HG03097 (cell line): ENCODE data around the gene USP44.
"Not testable (repeated sequence)": the region's sequence is repeated elsewhere in the genome, so short reads cannot be mapped to it uniquely, and the experiment has no call there.

Source experiments
- ATAC-seq: cut with Tn5 transposase; IDR thresholded peaks from one replicate; pipeline ENCODE4 v1.9.1; 2021; ENCODE audit not compliant: unreplicated experiment, low FRiP score

The USP44 gene

DNA sequence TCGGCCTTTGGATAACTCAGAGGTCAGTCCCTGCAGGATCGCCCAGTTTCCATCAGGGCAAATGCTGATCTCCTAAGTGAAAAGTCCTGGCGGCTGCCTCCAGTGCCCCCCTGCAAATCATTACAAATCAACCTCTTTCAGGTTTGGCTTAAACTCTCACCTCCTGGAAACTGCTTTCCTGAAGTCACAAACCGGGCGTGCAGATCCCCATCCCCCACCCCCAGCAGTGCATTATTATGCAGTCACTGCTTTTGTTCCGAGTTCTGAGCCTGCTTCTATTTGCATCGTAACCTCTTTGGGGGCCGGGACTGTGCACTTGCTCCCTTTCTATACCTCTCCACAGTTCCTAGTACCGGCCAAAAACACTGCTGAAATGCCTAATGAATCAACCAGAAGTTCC is at the start of gene USP44:
Gene USP44 (minus strand): TSS at position 172 of the 400 bp plus-strand sequence. CDS start 17,220 bp downstream, outside the sequence.
- no peak for ATAC-seq

- ATAC-seq: no peak
Observed at GRCh38 chr12:95600567-95600966, 49.3 kb upstream of the USP44 start.

DNA sequence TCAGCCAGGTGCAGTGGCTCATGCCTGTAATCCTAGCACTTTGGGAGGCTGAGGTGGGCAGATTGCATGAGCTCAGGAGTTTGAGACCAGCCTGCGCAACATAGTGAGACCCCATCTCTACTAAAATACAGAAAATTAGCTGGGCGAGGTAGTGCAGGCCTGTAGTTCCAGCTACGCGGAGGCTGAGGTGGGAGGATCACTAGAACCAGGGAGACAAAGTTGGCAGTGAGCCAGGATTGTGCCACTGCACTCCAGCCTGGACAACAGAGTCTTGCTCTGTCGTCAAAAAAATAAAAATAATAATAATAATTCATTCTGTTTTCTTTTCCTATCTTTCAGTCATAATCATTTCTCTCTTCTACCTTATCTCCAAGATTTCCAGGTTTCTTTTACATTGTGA is 48.6 kb upstream of the USP44 start:
- ATAC-seq: no peak

DNA sequence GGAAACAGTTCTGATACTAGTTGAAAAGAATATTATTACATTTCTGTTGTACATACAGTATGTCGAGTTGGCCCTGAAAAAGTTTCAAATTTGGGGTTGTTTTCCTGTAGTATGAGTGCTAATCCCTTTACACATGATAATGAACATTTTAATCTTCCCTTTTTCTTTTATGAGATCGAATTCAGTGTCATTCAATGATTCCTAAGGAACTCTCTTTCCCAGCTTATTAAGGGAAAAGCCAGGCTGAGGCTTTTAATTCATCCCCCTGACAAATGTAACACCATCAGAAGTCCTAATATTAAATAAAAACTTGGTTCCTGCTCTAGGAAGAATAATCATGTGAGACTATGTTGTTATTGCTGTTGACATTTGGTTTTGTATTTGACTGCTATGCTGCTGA is 42.9 kb upstream of the USP44 start:
- no peak for ATAC-seq

DNA sequence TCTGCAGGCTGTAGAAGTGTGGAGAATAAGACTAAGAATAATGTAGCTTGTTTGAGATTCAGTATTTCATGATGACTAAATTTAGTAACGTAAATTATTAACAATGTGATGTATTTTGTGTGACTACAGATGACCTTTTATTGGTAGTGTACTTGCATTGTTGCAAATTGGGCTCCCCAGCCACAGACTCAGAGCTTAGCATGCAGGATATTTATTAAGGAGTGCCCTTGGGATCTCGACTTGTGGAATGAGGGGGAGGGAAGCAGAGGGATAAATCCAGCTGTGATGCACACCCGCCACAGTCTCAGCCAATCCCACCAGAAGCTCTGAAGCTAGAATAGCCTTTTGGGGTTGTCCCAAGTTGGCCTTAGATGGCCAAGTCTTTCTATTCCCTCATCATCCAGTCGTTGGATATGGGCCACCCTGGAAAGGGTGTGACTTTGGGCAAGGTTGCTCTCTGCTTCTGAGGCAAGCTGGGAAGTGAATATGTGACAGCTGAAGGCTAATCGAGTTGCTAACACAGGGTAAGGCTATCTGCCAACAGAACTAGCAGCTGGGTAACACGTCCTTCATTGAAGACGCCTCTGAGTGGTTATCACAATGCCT is 42.1 kb upstream of the USP44 start:
- no peak for ATAC-seq

DNA sequence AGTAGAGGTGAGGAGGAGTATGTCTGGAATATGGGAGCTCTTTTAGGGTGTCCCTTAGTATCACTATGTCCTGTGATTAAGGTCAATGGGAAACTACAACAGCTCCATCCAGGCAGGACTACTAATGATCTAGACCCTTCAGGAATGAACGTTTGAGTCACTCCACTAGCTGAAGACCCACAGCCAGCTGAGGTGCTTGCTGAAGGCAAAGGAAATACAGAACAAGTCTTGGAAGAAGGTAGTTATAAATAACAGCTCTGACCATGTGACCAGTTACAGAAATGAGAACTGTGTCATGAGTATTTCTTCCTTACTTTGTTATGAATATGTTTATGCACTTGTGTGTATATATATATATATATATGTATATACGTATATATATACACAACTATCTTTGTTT is 40.5 kb upstream of the USP44 start:
- ATAC-seq: no peak

DNA sequence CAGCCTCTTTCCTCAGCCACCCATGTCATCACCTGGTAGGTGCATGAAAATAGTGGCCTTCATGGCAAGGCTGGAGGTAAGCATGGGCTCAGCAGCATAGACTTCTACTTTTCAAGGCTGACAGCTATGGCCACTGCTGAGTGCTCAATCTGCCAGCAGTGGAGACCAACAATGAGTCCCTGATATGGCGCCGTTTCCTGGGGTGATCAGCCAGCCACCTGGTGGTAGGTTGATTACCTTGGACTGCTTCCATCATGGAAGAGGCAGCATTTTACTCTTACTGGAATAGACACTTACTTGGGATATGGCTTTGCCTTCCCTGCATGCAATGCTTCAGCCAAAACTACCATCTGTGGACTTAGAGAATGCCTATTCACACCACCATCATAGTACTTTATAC is 39.5 kb upstream of the USP44 start:
- no peak for ATAC-seq

GRCh38 chr12:95583933-95584332 is 32.7 kb upstream of the USP44 start:
- ATAC-seq: no peak

GRCh38 chr12:95582230-95583058 is 31.2 kb upstream of the USP44 start:
- no peak for ATAC-seq

DNA sequence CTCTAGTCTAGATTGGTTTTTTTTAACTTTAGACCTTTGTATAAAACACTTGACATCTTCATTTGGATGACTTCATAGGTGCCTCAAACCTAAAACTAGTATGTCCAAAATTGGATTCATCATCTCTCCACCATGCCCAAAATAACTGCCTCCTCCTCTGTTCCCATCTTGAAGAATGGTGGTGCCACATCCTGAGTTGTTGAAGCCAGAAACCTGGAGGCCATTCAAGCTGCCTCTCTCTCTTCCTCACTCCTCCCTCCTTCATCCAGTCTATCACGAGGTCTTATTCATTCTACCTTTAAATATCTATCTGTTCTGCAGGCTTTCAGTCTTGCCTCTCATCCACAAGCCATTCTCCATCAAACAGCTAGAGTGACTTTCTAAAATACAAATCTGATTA is 26.5 kb upstream of the USP44 start:
- ATAC-seq: no peak

DNA sequence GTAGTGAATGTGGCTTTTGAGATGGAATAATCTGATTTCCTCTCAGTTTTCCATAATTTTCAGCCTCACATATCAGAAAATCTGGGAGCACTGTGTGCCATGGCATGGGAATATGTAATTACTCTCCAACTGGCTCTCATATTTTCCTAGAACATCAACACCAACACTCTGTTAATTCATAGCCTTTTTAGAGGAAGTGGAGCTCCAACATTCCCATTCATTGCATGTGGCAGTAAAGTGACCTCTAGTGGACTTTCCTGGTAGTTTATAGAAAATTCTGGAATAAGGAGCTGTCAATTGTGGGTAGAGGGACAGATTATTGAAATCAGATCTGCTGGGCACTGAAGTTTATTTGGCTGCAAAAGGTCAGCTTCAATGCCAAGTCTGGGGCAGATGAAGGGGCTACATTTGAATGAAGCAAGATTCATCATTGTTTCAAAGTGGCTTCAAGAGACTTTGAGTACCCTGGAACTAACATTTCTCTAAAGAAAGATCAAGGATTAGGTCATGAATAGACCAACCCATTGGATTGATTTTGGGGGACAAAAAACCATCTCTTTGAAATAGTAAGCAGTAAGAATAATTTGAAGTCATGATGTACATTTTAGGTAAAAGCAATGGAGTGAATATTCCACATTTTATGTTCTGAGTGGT is 23.6 kb upstream of the USP44 start:
- no peak for ATAC-seq

- no peak for ATAC-seq
Observed at GRCh38 chr12:95573951-95574576, 22.8 kb upstream of the USP44 start.

GRCh38 chr12:95571369-95571768 is 20.1 kb upstream of the USP44 start:
- ATAC-seq: no peak

DNA sequence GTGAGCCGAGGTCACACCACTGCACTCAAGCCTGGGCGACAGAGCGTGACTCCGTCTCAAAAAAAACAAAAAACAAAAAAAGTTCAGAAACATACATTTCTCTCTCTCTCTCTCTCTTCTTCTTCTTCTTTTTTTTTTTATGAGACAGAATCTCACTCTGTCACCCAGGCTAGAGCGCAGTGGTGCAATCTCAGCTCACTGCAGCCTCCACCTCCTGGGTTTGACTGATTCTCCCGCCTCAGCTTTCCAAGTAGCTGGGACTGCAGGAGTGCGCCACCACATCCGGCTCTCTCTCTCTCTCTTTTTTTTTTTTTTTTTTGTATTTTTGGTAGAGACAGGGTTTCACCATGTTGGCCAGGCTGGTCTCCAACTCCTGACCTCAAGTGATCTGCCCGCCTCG is 16.8 kb upstream of the USP44 start:
- ATAC-seq: not testable (repeated sequence)

- ATAC-seq: no peak
Observed at GRCh38 chr12:95557625-95558024, 6.3 kb upstream of the USP44 start.

DNA sequence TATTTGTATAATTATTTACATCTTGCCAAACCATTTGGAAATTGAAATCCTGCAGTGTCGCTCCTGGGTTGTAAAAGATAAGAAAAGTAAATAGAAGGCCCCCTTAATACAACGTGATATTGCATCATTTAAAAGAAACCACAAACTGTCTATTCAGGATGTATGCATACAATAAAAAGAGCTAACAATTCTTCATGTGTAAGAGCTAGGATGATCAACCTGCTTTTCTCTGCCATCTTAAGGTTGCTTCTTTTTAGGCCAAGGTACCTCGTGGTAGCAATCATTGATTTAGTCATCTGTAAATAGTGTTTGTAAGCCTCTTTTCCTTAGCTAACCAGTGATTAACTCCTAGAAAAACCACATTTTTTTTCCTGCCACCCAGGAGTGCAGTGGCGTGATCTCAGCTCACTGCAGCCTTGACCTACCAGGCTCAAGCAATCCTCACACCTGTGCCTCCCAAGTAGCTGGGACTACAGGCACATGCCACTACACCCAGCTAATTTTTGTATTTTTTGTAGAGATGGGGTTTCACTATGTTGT is 3.3 kb upstream of the USP44 start:
- no peak for ATAC-seq

- ATAC-seq: no peak
Observed at GRCh38 chr12:95553197-95553943, 2.1 kb upstream of the USP44 start.

GRCh38 chr12:95551913-95552516 is 739 bp upstream of the USP44 start:
- no peak for ATAC-seq

DNA sequence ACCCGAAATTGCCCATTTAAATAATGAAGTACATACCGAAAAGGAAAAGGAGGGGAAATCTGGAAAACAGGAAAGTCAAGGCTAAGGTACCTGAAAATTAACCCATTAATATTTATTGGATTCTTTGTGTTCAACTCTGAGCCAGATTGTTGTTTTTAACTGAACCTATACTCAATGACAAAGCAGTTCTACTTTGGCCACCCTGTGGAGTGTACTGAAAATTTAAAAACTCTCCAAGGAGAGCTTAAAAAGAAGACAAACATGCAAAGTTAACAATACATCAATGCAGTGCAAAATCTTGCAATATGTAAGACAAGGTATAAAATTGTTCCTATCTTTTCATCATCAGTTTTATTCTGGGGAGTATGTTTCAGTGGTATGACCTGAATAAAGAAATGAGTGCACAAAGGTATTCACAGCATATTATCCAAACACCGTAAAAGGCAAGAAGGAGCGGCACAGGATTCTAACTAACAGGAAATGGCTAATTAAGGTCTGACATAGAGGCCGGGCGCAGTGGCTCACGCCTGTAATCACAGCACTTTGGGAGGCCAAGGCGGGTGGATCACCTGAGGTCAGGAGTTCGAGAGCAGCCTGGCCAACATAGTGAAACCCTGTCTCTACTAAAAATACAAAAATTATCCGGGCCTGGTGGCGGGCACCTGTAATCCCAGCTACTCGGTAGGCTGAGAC is 1.7 kb downstream of the USP44 start:
- ATAC-seq: no peak
